Endothelial cell of umbilical vein (primary cell): Measurements from ENCODE around the gene RGS6. TPM values are rescaled to one million over a fixed set of nuclear protein-coding genes. Genes with fewer than 3 reads are reported as not detected.

Experiments
- BruUV-seq: library from RNA; stranded (reverse); fragments of 400-500 nt; replicated peaks from 2 replicates; lab custom pipeline; 2021; lab: Mats Ljungman, UMichigan
- CTCF ChIA-PET: fragments of 300-600, 350-600 bp; sonication (Branson Sonifier 250); formaldehyde crosslinking; loops from one replicate; lab custom pipeline; 2021; ENCODE audit warnings: antibody characterized with exemption, inconsistent platforms; lab: Charles Lee
- POLR2A ChIA-PET: fragments of 300-600, 350-600 bp; sonication (Branson Sonifier 250); formaldehyde crosslinking; loops from one replicate; lab custom pipeline; 2021; ENCODE audit warnings: antibody characterized with exemption, inconsistent platforms; lab: Charles Lee
- DNase-seq: peaks from one replicate; pipeline ENCODE4 v3.0.0-alpha.2; 2011; ENCODE audit warnings: low read depth, low spot score
- FAIRE-seq: peaks from 2 replicates; lab custom pipeline; 2011; peaks lifted over from hg19 to GRCh38; lab: Jason Lieb, UNC
- H2AFZ ChIP-seq: 2 replicates; pipeline ENCODE4 v1.6.0; 2012; ENCODE audit warnings: low read depth, low read length, control low read depth, inconsistent platforms
- H3K27ac ChIP-seq: 2 replicates; pipeline ENCODE4 v1.5.1; 2011; ENCODE audit warnings: low read depth, mild to moderate bottlenecking, control low read depth, low read length, moderate library complexity; ENCODE audit not compliant: insufficient read depth
- H3K27me3 ChIP-seq, 2 experiments: 2 replicates each; pipeline versions ENCODE4 v1.6.0 to v1.6.1; 2011; ENCODE audit warnings: low read length in 2 of 2, mixed read lengths in 1 of 2; ENCODE audit not compliant: control insufficient read depth in 2 of 2, insufficient read depth in 2 of 2
- H3K36me3 ChIP-seq, 2 experiments: 2 replicates in 1 of 2; 3 replicates in 1 of 2; pipeline ENCODE4 v1.5.1; 2011; ENCODE audit warnings: low read length in 2 of 2, mild to moderate bottlenecking in 1 of 2, moderate library complexity in 1 of 2; ENCODE audit not compliant: control insufficient read depth in 2 of 2, insufficient read depth in 2 of 2; ENCODE audit errors: extremely low read depth in 1 of 2
- H3K4me1 ChIP-seq: 3 replicates; pipeline ENCODE4 v1.5.1; 2011; ENCODE audit warnings: mild to moderate bottlenecking, low read length; ENCODE audit not compliant: control insufficient read depth, insufficient read depth; ENCODE audit errors: extremely low read depth
- H3K4me2 ChIP-seq: 2 replicates; pipeline ENCODE4 v1.6.1; 2011; ENCODE audit warnings: low read length, control low read depth, mixed read lengths; ENCODE audit not compliant: insufficient read depth
- H3K4me3 ChIP-seq, 3 experiments: fragments of 200-600 bp in 1 of 3; sonication (generic), shearing (Covaris generic) in 1 of 3; replicated peaks in 1 of 3; 2 replicates each; pipeline ENCODE4 v1.5.1; 2011 to 2016; ENCODE audit warnings: control low read depth in 3 of 3, low read length in 3 of 3, mild to moderate bottlenecking in 2 of 3, inconsistent platforms in 1 of 3, low read depth in 1 of 3, moderate library complexity in 1 of 3; ENCODE audit not compliant: insufficient read depth in 1 of 3
- H3K79me2 ChIP-seq: 2 replicates; pipeline ENCODE4 v1.6.0; 2012; ENCODE audit warnings: low read length, inconsistent platforms; ENCODE audit not compliant: control insufficient read depth, insufficient read depth
- H3K9ac ChIP-seq: replicated peaks from 2 replicates; pipeline ENCODE3; 2011; ENCODE audit warnings: low read length, control low read depth; ENCODE audit not compliant: insufficient read depth; ENCODE audit errors: extremely low read depth
- H3K9me1 ChIP-seq: replicated peaks from 3 replicates; pipeline ENCODE4 v1.6.0; 2011; ENCODE audit warnings: mild to moderate bottlenecking, low read length; ENCODE audit not compliant: control insufficient read depth, insufficient read depth; ENCODE audit errors: extremely low read depth
- H3K9me3 ChIP-seq: replicated peaks from 2 replicates; pipeline ENCODE4 v1.5.1; 2012; ENCODE audit warnings: low read length, inconsistent platforms; ENCODE audit not compliant: control insufficient read depth, insufficient read depth
- H4K20me1 ChIP-seq: replicated peaks from 2 replicates; pipeline ENCODE3; 2011; ENCODE audit warnings: mild to moderate bottlenecking, low read length; ENCODE audit not compliant: control insufficient read depth, insufficient read depth; ENCODE audit errors: extremely low read depth
- EZH2 ChIP-seq: IDR thresholded peaks from 2 replicates; pipeline ENCODE4 v1.6.1; 2012; ENCODE audit warnings: borderline replicate concordance, low read depth, mild to moderate bottlenecking, moderate library complexity, low read length, inconsistent platforms; ENCODE audit not compliant: severe bottlenecking
- FOS ChIP-seq: IDR thresholded peaks from 2 replicates; pipeline ENCODE4 v1.6.1; 2011; ENCODE audit warnings: mild to moderate bottlenecking, low read length, moderate library complexity, borderline replicate concordance; ENCODE audit not compliant: insufficient read depth
- GATA2 ChIP-seq: IDR thresholded peaks from 2 replicates; pipeline ENCODE4 v1.7.0; 2011; ENCODE audit warnings: low read depth, mild to moderate bottlenecking, moderate library complexity, mixed read lengths, low read length; ENCODE audit not compliant: insufficient read length, insufficient read depth
- JUN ChIP-seq: IDR thresholded peaks from 2 replicates; pipeline ENCODE4 v1.6.1; 2011; ENCODE audit warnings: borderline replicate concordance, low read depth; ENCODE audit not compliant: insufficient read length, insufficient read depth
- MYC ChIP-seq: IDR thresholded peaks from one replicate; pipeline ENCODE4 v1.6.1; 2011; ENCODE audit warnings: mild to moderate bottlenecking, low read depth, low read length
- POLR2A ChIP-seq: IDR thresholded peaks from 2 replicates; pipeline ENCODE4 v1.6.1; 2012; ENCODE audit warnings: low read depth, mild to moderate bottlenecking, control low read depth, low read length
- dilution Hi-C: fragments of 300-500 bp; cut with MboI; formaldehyde crosslinking; loops from one replicate; pipeline ENCODE4 v1.15.0; 2019; ENCODE audit warnings: low sequenced_read_pairs; ENCODE audit not compliant: extremely low pct_ligation_motif_present
- intact Hi-C: fragments of 100-400 bp; cut with micrococcal nuclease; formaldehyde crosslinking; loops from one replicate; pipeline ENCODE4 v1.10.0; 2022
- polyA plus RNA-seq, 4 experiments: library from polyadenylated mRNA; depleted of rRNA in 3 of 4; stranded (reverse) in 3 of 4; unstranded in 1 of 4; fragments of >200 nt; gene quantifications; 2 replicates each; pipeline versions ENCODE4 v1.2.1 to v1.2.3, GENCODE V29; 2011 to 2012; ENCODE audit warnings: missing spikeins in 1 of 4
- total RNA-seq: library from RNA; stranded (reverse); gene quantifications from 2 replicates; pipeline ENCODE4 v1.2.3, GENCODE V29; 2021
- TF ChIP-seq, protein P1 (sequence below), 2 donors: IDR thresholded peaks; 1 replicate in 1 of 2; 2 replicates in 1 of 2; pipeline ENCODE4 v1.5.1; 2011; ENCODE audit warnings: low read length in 2 of 2, mild to moderate bottlenecking in 2 of 2, moderate library complexity in 2 of 2, control low read depth in 1 of 2, inconsistent platforms in 1 of 2, low read depth in 1 of 2; ENCODE audit not compliant: insufficient read depth in 1 of 2; ENCODE audit errors: extremely low read depth in 1 of 2
- TF ChIP-seq, protein P2 (sequence below): IDR thresholded peaks from 2 replicates; pipeline ENCODE4 v1.6.1; 2011; ENCODE audit not compliant: insufficient read depth, insufficient read length

The RGS6 gene
- total and polyA plus RNA-seq, 2 donors (not counting 3 experiments of a cell fraction or from before 2014, with no cell fraction given), result not detected

DNA sequence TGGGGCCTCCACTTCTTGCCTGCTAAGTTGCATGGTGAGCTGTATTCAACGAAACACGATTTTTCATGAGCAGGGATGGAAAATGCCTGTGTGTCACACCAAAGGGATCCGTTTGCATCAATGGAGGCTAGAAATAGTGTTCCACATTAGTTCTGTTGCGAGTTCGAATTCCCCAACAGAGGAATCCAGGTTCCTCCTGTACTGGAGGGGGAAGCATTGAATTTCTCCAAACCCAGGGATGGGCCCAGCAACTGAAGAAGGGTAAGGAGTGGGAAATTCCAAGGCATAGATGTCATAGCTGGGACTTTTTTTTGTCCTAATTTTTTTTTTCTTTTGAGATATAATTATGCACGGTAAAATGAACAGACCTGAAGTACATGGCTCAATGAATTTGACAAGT, 625.4 kb downstream of the RGS6 start:
- H3K79me2 ChIP-seq, result no peaks in the 10 kb centered on the region
- no TSS peak for BruUV-seq
- ChIA-PET POLR2A (no interaction called here), CTCF (no interaction called here)
- no peak overlapping the region for H3K9ac ChIP-seq
- no peak overlapping the region for H3K4me2 ChIP-seq
- no peaks in the 10 kb centered on the region for H3K9me1 ChIP-seq
- H3K27ac ChIP-seq, result no peak overlapping the region
- H3K27me3 ChIP-seq, result peaks cover 5 to 6% of the 10 kb centered on the region in 2 experiments
- intact Hi-C loops (no loop called here), dilution Hi-C loops (no loop called here)
- H3K4me3 ChIP-seq, result no peak overlapping the region
- FAIRE-seq (no peak), DNase-seq (no peak)
- H4K20me1 ChIP-seq, result no peaks in the 10 kb centered on the region
- no peaks in the 10 kb centered on the region for H3K36me3 ChIP-seq
- no peak overlapping the region for H2AFZ ChIP-seq
- H3K9me3 ChIP-seq, result no peaks in the 10 kb centered on the region
- H3K4me1 ChIP-seq, result no peaks in the 10 kb centered on the region
- TF ChIP-seq, protein P1, sequence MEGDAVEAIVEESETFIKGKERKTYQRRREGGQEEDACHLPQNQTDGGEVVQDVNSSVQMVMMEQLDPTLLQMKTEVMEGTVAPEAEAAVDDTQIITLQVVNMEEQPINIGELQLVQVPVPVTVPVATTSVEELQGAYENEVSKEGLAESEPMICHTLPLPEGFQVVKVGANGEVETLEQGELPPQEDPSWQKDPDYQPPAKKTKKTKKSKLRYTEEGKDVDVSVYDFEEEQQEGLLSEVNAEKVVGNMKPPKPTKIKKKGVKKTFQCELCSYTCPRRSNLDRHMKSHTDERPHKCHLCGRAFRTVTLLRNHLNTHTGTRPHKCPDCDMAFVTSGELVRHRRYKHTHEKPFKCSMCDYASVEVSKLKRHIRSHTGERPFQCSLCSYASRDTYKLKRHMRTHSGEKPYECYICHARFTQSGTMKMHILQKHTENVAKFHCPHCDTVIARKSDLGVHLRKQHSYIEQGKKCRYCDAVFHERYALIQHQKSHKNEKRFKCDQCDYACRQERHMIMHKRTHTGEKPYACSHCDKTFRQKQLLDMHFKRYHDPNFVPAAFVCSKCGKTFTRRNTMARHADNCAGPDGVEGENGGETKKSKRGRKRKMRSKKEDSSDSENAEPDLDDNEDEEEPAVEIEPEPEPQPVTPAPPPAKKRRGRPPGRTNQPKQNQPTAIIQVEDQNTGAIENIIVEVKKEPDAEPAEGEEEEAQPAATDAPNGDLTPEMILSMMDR (IDR thresholded peaks at IDR 0.05; ENCODE audit: extremely low read depth in 1 of 2, insufficient read depth in 1 of 2, low read depth in 1 of 2, low read length in 2 of 2), result no peak
- TF ChIP-seq GATA2, result no peak
- TF ChIP-seq POLR2A, result no peak
- no peak for TF ChIP-seq JUN
- no peak for TF ChIP-seq EZH2
- TF ChIP-seq, protein P2, sequence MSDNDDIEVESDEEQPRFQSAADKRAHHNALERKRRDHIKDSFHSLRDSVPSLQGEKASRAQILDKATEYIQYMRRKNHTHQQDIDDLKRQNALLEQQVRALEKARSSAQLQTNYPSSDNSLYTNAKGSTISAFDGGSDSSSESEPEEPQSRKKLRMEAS, result no peak
- no peak for TF ChIP-seq FOS
- no peak for TF ChIP-seq MYC
